CD4-positive, alpha-beta T cell treated with Interferon alpha-2 for 1 hour (primary cell): ENCODE data around the gene TMEM238L.
"Not testable (repeated sequence)": the region's sequence is repeated elsewhere in the genome, so short reads cannot be mapped to it uniquely, and the experiment has no call there.

Experiments used
- DNase-seq, 2 donors: peaks; one replicate each; pipeline ENCODE4 v3.0.0-alpha.2; 2020 to 2022

TMEM238L gene, protein sequence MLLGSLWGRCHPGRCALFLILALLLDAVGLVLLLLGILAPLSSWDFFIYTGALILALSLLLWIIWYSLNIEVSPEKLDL

GRCh38 chr17:10803830-10804475, at the start of gene TMEM238L:
Gene TMEM238L (minus strand): TSS chr17:10804099. CDS start chr17:10803963, 136 bp downstream.
- no peak for DNase-seq

DNA sequence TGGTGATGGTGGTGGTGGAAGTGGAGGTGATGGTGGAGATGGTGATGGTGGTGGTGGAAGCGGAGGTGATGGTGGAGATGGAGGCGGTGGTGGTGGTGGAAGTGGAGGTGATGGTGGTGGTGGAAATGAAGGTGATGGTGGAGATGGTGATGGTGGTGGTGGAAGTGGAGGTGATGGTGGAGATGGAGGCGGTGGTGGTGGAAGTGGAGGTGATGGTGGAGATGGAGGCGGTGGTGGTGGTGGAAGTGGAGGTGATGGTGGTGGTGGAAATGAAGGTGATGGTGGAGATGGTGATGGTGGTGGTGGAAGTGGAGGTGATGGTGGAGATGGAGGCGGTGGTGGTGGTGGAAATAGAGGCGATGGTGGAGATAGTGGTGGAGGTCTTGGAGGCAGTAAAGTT, 42.7 kb upstream of the TMEM238L start:
- DNase-seq: not testable (repeated sequence)

DNA sequence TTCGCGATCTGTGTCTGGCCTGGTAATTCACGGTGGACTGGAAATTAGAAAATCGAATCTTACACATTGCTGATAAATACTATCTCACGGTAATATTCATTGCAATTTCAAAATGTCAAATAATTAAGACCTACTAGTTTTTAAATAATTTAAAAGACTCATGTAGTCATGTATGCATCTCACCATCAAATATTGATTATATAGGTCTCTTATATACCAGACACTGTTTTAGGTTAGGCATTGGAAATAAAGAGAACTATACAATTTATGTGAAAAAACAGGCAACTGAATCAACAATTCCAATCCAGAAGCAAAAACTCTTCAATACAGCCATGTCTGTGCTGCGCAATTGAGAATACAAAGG, 41.5 kb upstream of the TMEM238L start:
- no peak for DNase-seq

- DNase-seq: peak; percentile 69 to 71
These were observed 40.9 kb upstream of the TMEM238L start for GRCh38 chr17:10844621-10845387.

- DNase-seq: no peak
These were observed 39.9 kb upstream of the TMEM238L start for GRCh38 chr17:10843811-10844210.

- no peak for DNase-seq
These were observed 38.8 kb upstream of the TMEM238L start for GRCh38 chr17:10842658-10843057.

- DNase-seq: no peak
These were observed 34.8 kb upstream of the TMEM238L start for GRCh38 chr17:10838682-10839081.

DNA sequence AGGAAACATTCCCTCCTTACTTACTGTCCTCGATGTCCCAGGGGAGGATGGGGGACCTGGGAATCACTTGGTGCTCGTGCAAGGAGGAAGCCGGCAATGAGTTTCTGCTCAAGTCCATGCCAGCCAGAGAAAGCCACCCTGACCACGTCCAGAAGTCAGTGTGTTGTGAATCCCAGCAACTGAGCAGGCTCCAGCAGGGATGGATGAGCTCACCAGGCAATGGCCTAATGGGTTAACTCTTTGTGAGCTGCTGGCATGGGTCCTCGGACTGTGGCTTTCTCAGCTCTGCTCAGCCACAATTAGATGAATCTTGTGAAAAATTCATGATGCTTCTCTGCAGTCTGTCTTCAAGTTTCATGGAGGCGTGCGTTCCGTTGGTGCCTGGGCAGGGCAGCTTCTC, 34.0 kb upstream of the TMEM238L start, which contains the start of gene PIRT:
Gene PIRT (minus strand): TSS at position 167 of the 400 bp plus-strand sequence. CDS start 12,442 bp downstream, outside the sequence.
- DNase-seq: no peak

- no peak for DNase-seq
These were observed 33.2 kb upstream of the TMEM238L start for GRCh38 chr17:10836966-10837590.

DNA sequence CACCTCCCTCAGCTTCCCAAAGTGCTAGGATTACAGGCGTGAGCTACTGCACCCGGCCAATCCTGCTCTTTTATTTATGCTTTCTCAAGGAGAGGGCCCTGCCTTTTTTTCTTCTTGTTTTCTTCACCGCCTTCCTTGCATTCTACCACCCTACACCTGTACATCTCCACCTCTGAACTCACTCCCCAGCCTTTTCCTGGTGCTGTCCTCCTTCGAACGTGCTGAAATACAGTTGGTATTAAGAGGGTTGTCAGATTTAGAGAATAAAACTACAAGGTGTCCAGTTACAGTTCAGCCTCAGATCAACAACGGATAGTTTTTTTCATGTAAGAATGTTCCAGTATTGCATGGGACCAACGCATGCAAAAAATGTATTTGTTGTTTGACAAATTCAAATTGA, 32.2 kb upstream of the TMEM238L start:
- DNase-seq: no peak

GRCh38 chr17:10831696-10832095, 27.8 kb upstream of the TMEM238L start:
- DNase-seq: no peak

GRCh38 chr17:10827898-10828552, 24.1 kb upstream of the TMEM238L start:
- no peak for DNase-seq

DNA sequence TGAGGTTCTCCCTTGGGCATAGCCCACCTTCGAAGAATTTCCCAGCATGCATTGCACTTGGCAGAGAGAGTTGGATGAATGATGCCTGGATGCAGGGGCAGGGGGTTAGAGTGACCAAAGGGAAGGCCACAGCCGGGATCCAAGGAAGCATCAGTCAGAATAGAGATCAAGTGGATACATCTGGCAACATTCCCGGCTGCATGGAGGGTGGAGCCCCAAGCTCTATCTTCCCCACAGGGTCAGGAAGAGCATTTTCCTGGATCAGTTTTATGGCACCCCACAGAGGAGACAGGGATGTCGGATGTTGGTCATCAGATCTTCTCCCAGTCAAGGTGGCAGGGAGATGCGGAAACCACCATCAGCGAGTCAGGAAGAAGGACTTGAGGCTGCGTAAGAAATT, 21.0 kb upstream of the TMEM238L start:
- no peak for DNase-seq

- DNase-seq: no peak
These were observed 17.9 kb upstream of the TMEM238L start for GRCh38 chr17:10821770-10822169.

DNA sequence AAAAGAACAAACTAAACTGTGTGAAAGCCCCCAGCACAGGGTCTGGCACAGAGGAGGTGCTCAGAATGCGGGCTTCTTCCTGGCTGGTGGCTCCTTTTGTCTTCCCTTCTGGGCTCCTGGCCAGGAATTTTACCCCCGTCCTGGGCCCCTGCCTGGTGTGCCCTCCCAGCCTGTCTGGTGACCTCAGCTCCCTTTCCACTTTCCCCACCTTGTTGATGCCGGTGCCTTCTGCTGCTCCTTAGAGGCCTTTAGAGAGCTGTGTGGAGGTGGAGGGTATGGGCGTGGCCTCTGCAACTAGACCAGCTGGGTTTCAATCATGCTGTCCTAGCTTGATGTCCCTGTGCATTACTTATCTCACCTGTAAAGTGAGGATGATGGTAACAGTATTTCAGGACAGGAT, 17.2 kb upstream of the TMEM238L start:
- DNase-seq: no peak

GRCh38 chr17:10815319-10815718, 11.4 kb upstream of the TMEM238L start:
- no peak for DNase-seq

DNA sequence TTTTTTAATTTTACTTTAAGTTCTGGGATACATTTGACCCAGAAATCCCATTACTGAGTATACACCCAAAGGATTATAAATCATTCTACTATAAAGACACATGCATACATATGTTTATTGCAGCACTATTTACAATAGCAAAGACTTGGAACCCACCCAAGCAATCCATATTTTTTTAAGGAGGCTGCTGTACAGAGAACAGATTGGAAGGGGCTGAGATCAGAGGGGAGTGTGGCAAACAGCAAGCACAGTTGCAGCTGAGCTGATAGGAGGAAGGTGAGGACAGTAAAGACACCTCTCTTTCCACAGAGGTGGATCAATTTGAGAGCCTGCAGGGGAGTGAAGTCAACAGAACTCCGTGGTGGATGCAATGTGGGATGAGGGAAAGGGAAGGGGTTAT, 10.2 kb upstream of the TMEM238L start:
- no peak for DNase-seq

DNA sequence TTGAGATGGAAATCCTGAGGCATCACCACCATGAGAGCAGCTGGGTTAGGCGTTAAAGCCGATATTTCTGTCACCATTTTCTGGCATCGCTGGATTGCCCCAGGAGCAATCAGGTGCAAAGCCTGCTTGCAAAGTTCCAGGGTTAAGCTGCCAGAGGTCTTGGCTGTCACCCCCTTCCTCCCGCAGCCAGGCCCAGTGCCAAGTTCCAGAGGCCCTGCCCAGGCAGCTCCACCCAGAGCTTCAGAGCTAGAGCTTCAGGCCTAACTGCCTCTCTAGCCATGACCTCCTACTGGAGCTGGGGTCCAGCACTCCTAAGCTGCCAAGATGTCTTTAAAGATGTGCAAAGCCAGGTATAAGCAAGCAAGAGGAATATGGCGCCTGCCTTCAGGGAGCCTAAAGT, 8.8 kb upstream of the TMEM238L start:
- no peak for DNase-seq

DNA sequence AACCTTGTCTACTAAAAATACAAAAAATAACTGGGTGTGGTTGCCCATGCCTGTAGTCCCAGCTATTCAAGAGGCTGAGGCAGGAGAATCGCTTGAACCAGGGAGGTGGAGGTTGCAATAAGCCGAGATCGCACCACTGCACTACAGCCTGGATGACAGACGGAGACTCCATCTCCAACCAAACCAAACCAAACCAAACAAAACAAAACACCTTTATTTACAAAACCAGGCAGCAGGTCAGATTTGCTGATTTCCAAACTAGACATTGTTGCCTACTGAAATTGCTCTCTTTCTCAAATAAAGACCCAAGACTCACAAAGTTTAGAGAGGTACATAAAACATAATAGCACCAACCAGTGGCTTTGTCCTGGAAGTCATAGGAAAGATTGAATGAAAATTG, 5.7 kb upstream of the TMEM238L start:
- no peak for DNase-seq

DNA sequence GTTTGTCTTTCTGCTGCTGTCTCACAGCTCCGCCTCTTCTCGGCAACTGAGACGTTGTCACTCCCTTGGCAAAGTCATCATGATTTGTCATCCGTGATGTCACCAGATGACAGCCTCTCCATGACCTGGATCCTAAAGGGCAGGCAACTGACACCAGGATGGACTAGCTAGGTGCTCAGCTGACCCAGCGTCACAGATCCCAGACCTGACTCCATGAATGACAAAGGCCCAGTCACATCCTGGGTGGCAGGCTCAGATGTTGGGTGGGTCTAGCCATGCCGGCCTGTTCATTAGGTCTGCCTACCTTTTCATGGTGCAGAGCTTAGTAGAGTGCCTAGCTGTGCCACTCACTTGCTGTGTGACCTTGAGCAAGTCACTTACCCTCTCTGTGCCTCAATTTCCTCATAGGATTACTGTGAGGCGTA, 3.8 kb upstream of the TMEM238L start:
- no peak for DNase-seq

DNA sequence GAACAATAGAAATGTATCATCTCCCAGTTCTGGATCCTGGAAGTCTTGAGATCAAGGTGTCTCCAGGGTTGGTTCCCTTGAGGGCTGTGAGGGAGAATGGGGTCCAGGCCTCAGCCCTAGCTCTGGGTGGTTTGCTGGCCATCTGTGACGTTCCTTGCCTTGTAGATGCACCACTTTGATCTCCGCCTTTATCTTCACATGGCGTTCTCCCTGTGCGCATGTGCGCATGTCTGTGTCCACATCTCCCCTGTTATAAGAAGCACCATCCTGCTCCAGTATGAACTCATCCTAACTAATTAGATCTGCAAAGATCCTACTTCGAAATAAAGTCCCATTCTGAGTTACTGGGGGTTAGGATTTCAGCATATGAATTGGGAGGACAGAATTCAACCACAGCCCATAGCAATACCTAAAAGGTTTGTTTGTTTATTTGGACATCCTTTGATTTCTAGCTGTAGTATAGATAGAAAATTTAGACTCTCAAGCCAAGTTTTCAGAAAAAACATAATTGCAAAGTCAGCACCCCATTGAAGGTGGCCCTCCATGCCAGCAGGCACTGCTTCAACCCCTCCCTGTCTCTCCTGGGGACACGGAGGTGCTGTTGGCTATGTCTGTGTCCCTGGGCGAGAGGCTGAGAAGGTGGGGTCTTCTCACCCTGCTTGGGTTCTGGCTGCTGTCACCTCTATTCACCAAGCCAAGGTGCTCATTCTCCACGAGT, 2.8 kb upstream of the TMEM238L start:
- no peak for DNase-seq

- no peak for DNase-seq
These were observed 2.0 kb upstream of the TMEM238L start for GRCh38 chr17:10805911-10806310.

DNA sequence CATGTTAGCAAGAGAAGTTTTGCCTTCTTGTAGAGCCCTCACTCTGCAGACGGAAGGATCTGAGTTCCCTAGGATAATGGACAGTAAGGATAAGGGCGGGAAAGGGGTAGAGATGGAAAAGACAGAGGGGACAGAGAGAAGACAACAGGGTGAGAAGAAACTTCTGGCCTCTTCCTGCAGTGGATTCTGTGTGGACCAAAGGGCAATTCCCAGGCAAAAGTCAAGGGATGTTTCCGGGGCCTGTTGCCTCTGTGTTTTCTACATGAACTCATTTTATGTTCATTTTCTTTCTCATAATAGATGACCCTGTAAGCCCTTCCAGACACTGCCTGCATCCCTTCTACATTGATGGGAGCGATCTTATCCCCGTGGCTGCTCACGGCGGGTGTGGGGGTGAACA, 647 bp upstream of the TMEM238L start:
- DNase-seq: no peak
